Islet precursor cell (in vitro differentiated cells): ENCODE data around the gene MMD.
"Not testable (repeated sequence)": the region's sequence is repeated elsewhere in the genome, so short reads cannot be mapped to it uniquely, and the experiment has no call there.

Source experiments
- DNase-seq: peaks from one replicate; pipeline ENCODE4 v3.0.0-alpha.2; 2018

Gene MMD

DNA sequence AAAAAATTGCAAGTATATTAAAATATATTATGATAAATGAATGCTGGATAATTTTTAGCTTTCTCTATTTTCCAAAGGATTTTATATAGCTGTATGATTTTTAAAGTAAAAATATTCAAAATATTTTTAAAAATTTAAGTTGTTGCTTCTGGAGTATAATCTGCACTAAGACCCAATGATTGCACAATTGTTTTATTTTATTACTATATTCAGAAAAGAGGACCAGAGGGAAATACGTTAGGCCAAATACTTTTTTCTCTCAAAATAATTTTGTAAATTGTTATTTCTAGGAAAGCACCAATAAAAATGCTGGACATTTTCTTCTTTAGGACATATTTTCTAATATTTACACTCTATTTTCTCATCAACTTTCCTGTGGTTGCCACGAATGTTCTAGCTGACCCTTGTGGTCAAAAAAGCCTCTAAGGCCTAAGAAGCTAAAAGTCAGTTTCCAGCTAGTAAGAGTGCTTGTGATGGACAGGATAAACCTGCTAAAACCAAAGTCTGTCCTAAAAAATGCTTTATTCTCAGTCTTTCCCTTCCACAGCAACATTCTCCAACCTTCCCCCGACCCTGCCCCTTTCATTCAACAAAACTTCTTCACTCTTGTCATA is 31.2 kb downstream of the MMD start:
- no peak for DNase-seq

DNA sequence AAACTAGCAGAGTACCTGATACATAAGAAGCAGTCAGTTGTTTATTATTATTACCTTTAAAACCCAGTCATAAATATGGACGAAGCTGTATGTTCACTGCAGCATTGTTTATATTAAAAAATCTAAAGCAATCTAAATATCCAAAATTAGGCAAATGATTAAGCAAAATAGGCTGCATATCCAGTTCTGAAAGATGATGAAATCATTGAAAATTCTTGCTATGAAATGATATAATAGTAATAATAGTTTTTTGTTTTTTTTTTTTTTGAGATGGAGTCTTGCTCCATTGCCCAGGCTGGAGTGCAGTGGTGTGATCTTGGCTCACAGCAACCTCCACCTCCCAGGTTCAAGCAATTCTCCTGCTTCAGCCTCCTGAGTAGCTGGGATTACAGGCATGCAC is 31.9 kb downstream of the MMD start:
- DNase-seq: not testable (repeated sequence)

DNA sequence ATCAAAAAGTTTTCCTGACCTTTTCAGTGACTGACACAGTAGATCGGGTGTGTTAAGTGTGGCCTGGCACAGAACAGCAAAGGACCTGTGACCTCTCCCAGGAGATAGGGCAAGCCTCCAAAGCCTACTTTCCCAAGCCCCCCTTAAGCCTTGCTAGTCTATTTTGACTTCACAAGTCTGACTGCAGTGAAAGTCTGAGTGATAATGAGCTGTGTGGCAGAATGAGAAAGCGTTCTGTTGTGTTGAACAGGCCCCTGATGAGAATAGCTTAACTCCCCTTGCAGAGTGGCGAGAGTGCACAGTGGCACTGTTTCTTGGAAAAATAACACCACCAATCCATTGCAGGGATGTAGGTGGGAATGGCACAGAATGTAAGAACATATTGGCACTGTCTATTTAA is 32.8 kb downstream of the MMD start:
- peak; percentile 70 for DNase-seq

DNA sequence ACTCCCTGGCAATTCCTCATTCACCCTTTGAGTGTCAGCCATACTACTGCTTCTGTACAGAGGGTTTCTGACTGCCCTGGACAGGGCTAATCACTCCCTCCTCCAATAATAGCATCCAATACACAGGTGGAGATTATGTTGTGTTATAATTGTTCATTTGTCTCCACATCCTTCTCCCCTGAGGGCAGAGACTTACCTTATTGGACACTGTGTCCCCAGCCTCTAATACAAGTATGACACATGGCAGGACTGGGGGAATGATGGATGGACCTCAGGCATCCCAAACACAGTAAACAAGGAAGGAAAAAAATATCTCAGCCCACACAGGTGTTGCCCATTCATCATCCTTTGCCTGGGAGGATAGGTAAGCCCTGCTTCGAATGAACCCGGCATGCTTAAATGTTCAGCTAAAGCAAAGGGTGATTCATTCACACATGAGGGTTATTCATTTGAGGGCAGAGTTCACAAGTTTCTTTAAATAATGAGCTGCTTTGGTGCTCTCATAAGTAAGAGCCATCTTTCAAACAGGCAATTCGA is 34.8 kb downstream of the MMD start:
- DNase-seq: peak; percentile 32

DNA sequence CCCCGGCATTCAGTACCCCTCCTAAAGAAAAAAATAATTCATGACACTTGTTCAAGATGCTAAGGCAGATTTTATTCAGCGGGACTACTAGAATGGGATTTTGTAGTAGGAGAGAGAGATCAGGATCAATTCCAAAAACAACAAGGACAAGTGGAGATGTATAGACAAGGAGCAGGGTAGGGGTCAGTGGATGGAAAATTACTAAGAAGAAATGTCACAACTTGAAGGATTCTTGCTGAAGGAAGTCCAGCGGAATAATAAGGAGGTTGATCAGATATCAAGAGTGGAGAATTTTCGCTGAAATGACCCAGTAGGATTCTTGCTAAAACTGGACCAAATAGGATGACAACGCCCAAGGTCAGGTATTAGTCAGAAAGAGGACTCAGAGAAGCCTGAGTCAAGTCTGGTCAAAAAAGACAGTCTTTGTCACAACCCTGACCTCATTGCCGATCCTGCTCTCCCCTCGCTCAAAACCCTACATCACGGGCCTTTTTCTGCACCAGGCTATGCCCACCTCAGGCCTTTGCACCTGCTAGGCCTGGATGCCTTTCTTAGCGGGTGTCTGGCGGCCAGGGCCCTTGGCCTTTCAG is 36.9 kb downstream of the MMD start:
- DNase-seq: peak; percentile 23

DNA sequence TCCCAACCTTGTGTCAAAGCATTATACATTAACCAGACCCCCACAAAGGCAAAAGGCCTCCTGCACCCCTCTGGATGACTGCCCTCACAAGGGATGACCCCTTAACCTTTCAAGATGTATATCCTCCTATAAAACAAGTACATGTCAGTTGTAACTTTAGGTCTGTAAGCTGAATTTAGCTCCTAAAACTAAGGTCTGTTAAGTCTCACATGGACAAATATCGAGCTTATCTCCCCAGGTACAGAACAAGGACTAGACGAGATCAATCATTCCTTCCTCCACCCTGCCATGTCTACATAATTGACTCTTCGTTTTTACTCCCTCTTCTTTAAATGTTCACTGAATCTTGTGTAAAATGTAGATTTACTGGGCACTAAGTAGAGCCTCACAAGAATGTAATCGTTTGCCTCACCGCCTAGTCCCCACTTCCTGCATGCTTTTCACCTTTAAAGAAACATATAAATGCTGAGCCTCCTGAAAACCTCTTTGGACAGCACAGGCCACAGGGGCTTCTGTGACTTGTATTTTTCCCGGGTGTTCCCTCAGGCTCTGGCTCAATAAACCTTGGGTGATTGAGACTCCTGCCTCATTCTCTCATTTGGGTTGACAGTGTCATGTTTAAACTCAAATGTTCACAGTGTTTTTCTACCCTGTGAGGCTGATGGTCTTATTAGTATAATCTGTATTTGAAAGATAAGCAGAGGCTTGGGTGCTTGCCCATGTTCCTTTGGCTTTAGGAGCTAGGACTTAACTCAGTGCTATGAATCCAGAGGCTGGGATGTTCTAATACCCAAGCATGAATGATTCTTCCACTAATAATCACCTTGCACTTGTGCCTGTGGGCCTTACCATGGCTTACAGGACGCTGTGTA is 37.6 kb downstream of the MMD start:
- no peak for DNase-seq

DNA sequence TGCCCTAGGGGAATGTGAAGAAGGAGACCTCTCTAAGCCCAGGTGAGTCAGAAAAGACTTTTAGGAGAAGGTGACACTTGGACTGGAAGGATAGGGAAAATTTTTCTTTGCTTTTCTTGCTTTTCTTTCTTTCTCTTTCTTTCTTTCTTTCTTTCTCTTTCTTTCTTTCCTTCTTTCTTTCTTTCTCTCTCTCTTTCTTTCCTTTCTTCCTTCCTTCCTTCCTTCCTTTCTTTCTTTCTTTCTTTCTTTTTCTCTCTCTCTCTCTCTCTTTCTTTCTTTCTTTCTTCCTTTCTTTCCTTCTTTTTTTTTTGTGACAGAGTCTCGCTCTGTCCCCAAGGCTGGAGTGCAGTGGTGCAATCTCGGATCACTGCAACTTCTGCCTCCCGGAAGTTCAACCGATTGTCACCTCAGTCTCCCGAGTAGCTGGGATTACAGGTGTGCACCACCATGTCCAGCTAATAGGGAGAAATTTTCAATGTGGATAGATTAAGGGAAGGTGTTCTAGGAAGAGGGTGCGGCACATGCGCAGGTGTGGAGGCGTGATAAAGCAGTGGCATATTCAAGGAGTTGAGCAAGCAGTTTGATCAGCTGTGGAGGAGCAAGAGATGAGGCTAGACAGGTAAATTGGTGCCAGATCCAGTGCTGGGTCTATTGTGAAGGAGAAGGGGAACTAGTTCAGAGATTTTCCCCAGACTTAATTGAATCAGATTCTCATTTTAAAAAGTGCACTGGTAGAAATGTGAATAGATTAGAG is 40.4 kb downstream of the MMD start:
- no peak for DNase-seq

DNA sequence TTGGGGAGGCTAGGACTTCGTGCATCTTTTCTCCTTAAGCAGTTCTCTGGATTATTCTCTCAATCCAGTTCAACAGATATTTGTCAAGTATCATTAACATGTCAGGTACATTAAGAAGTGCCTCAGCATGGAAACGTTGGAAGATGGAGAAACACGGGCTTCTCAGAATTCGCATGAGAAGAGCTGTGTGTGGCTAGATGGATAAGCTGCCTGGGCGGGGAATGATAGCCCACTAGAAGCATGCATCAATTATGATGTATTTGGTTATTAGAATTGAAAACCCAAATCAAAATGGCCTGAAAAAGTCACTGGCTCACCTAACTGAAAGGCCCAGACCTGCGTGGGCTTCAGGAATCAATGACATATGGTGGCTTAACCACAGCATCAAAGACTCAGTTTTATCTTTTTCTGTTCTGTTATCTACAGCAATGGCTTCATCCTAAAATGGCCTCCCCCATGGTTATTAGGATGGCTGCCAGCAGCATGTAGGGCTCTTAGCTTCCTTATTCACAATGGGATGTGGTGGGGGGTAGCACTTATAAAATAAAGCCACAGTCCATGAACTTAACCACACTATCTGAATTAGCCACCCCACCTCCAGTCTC is 43.9 kb downstream of the MMD start:
- no peak for DNase-seq

DNA sequence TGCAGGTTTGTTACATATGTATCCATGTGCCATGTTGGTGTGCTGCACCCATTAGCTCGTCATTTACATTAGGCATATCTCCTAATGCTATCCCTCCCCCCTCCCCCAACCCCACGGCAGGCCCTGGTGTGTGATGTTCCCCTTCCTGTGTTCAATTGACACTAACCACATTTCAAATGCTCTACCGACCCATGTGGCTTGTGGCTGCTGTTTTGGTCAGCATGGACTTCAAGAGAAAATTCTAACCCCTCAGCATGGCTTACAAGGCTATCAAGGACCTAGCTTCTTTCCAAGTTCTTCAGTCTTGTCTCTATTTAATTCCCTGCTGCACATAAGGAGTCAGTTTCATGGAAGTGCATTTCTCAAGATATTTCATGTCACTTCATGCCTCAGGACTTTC is 52.9 kb downstream of the MMD start:
- no peak for DNase-seq

DNA sequence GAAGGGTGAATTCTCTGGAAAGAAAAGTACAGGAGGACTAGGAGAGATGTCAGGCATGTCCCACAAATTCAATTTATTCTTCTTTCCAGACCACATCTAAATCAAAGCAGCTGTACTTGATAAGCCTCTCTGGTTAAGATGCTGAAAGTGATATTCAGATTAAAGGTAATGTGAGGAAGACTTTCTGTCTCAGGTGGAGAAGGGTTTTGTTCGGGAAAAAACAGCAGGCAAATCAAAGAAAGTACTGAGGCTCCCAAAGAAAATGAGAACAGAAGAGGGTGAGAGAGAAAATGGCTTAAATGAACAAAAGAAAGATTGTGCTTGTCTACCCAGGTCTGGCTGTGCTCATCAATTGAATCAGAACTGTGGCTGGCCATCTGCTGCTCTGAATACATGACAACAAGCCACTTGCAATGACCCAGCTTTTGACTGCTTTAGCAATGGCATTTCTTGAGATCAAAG is 55.6 kb downstream of the MMD start:
- no peak for DNase-seq

DNA sequence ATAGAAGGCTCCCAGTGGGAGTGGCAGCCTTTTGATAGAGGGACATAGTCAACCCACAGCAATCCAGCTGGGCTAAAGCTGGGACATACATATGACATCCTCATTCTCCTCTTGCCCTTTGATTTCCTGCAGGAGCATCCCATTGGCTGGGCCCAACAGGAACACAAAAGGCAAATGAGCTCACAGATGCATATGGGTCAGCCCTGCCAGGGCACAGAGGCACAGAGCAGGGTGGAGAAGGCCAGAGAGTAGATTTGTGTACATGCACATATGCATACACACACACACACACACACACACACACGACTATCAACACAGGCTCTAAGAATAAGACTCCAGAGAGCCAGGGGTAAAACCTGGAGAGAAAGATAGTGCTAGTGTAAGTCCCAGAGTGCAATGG is 58.6 kb downstream of the MMD start:
- peak; percentile 42 for DNase-seq

DNA sequence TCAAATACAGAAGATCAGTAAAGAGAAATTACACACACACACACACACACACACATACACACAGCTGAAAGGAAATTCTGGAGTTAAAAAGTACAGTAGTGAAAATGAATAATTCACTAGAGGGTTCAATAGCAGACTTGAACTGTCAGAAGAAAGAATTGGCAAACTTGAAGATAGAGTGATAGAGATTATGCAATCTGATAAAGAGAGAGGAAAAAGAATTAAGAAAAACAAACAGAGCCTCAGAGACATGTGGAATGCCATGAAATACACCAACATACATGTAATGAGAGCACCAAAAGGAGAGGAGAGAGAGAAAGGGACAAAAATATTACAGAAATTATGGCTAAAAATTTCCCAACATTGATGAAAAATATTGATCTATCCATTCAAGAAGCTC is 60.7 kb downstream of the MMD start:
- no peak for DNase-seq

DNA sequence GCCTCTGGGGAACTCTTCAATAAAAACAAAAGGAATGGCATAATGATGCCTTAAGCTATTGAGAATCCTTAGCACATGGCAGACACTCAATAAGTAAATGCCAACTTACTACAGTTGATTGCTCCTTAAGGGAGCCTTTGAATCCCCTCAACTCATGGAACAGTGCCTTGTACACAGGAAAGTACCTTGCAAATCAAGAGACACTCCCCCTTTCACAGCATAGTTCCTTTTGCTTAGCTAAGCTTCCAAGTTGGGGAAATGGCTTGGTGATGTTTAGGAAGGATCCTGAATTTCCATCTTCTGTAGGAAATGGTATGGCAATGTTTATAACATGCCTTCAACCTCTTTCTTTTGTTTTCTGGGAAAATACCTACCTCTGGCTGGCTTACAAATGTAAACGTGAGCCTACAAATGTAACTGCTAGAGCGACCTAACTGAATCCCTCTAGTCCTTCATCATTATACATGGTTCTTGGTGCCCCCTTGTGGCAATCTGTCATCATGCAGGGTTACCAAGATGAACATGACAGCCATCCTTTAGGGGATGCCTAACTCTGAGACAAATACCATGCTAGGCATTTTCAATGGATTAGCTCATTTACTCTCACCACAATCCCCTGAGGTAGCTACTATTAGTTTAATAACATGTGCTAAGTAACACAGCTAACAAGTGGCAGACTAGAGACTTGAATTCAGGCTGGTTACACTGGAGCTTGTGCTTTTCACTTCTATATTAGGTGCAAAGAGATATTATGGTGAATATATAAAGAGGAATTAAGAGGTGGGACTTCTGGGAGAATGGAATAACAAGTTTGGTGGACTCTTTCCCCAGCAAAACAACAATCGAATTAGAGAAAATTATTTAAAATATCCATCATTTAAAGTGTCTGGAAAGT is 65.0 kb downstream of the MMD start:
- peak; percentile 93 for DNase-seq

DNA sequence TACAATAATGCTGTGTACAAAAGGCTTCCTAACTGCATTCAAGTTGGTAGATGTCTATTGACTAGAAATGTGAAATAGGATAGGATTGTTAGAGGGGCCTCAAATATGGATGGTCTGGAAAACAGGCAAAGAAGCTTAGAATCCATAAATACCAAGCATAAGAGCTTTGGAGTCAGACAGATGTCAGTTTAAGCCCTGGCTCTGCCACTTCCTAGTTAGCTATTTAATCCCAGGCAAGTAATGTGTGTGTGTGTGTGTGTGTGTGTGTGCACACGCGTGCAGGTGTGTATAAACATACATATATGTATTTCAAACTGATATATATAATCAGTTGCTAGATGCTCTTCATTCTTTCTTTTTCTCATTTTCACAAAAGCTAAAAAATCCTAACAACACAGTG is 66.7 kb downstream of the MMD start:
- DNase-seq: peak; percentile 4

DNA sequence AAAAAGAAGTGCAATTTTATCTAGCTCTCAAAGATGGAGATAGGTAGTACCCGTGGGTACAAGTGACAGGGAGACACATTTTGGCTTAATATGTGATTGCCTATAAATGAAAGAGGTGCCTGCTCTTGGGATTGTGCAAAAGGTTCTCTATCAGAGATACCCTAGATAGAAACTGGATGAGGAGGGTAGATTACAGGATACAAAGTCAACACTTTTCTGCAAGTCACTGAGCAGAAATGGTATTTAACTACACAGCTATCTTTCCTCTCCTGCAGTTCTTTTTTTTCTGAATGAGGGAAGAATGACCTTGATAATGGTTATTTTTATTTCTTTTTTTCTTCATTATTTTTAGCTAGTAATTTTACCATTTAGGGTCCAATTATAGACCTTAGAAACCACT is 67.6 kb downstream of the MMD start:
- DNase-seq: no peak

DNA sequence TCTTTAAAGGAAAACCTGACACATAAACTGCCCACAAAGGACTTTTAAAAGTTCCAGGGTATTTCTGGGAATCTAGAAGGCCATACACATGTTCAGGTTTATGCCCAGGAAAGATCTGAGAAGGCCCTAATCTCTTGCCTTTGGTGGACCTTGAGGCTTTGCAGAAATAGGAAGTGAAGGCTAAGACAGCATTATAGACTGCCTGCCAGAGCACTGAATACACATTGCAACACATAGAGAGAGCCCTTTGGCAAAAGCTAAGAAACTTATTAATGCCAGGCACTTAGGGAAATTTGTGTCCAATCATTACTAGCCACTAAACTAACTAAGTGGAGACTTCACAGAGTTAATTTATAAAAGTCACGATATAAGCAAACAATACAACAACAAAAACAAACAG is 70.4 kb downstream of the MMD start:
- no peak for DNase-seq

DNA sequence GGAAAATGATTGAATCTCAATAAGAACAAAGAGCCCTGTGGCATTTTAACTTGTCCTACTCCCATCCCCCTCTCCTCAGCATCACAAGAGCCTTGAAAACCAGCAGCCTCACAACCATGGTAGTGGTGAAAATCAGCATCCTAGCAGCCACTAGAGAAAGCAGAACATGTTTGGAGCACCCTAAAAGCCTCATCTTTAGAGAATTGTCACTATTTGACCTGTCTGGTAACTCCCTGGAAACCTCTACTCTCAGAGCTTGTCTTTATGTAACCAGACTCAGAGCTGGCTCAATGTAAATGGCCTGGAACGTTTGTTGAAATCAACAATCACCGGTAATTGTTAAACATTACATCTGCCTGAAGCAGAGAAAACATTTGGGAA is 70.8 kb downstream of the MMD start:
- peak; percentile 27 for DNase-seq

DNA sequence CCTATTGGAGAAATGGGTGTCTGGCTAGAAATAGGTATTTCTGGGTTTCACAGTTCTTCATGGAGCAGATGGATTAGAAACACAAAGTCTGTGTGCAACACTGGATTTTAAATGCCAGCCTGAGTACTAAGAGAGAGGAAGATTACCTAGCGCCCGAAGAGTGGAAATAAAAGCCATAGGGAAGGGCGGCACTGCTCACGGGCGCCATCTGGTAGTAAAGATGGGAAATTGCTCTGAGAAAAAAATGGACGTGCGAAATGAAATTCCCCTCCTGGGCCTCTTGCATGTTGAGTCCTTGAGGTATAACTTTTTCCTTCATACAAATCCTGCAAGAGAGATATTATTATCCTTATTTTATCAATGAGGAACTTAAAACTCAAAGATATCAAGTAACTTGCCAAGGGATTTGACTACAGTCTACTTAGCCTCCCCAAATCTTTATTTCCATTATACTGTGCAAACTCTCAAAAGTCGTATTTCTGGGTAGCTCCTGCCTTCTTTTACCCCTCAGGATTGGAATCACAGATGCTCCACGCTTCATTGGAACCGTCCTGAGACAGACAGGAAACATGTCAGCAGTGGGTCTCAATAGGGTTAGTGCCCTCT is 72.8 kb downstream of the MMD start:
- peak; percentile 71 for DNase-seq

DNA sequence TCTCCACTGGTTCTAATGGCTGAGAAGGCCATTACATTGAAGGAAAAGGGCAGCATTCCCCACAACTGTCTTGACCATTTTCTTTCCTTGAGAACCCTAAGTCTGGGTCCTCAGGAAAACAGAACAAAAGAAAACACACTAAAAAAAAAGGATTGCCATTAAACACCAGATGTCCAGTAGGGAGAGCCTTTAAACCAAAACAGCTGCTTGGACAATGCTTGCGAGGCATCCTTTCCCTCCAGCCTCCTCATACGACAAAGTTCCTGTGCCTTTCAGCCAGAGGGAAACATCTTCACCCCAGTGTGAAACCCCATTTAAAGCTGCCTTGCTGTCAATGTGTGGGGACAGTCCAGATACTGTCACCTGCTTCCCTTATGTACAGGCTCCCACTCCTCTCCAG is 74.3 kb downstream of the MMD start:
- DNase-seq: peak; percentile 36

DNA sequence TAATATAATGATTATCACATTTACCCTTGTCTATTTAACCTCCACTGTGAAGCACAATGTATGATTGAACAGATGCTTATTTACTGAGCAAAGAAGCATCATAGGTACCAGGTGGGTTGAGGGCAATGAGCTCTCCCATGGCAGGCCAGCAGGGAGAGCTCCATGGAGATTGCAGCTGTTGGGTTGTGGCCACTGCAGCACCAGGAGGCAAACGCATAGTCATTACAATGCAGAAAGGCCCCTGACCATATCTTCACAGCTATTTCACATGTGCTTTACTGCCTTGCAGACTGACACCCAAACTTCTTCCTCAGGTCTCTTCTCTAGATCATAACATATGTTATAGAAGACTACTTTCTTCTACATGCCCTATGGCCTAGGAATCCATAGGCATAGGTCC is 75.0 kb downstream of the MMD start:
- no peak for DNase-seq

DNA sequence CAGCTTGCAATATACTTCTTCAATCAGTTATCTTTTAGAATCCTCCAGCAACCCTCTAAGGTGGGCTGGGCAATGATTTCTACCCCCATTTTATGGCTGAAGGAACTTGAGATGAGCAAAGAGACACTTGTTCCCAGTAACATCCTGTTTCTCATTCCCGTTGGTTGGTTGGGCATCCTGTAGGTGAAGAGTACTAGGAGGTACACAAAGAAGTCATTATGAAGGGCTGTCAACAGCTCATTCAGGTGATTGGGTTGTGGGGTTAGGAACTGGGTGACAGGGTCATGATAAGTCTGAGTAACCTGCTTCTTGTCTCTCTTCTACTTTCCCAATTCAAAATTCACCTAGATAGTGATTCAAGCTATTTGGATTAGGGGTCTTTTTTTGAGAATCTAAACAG is 76.5 kb downstream of the MMD start:
- DNase-seq: no peak
